ENCODE data around the gene SLC39A5.
"Not testable (repeated sequence)": the region's sequence is repeated elsewhere in the genome, so short reads cannot be mapped to it uniquely, and the experiment has no call there.

SLC39A5 gene

GRCh38 chr12:56272468-56272867 is 42.6 kb downstream of the SLC39A5 start:
- DNase-seq (ENCODE audit: low spot score); FAIRE-seq: not testable (repeated sequence)

- no peak for DNase-seq (ENCODE audit: low spot score)
- no peak for FAIRE-seq
These were observed 44.4 kb downstream of the SLC39A5 start for GRCh38 chr12:56274299-56274698.

GRCh38 chr12:56278905-56279304 is 49.1 kb downstream of the SLC39A5 start:
- DNase-seq (ENCODE audit: low spot score): no peak
- FAIRE-seq: no peak

GRCh38 chr12:56280849-56281248 is 51.0 kb downstream of the SLC39A5 start:
- no peak for FAIRE-seq
- no peak for DNase-seq (ENCODE audit: low spot score)

- no peak for FAIRE-seq
- DNase-seq (ENCODE audit: low spot score): no peak
These were observed 52.2 kb downstream of the SLC39A5 start for GRCh38 chr12:56282030-56282429.

- DNase-seq (ENCODE audit: low spot score) (no peak), FAIRE-seq (no peak)
These were observed 52.7 kb downstream of the SLC39A5 start for GRCh38 chr12:56282579-56282978.

GRCh38 chr12:56284263-56284662 is 54.4 kb downstream of the SLC39A5 start:
- FAIRE-seq; DNase-seq (ENCODE audit: low spot score): not testable (repeated sequence)

GRCh38 chr12:56286044-56286830 is 56.4 kb downstream of the SLC39A5 start:
- FAIRE-seq (no peak), DNase-seq (ENCODE audit: low spot score) (no peak)

Measured in RCC 7860 (cell line).